Activated CD8-positive, alpha-beta memory T cell treated with anti-CD3 and anti-CD28 coated beads for 4 hours (primary cell): ENCODE measurements around the gene DUSP7.

ENCODE experiments used
- DNase-seq, 2 donors: peaks; one replicate each; pipeline ENCODE4 v3.0.0-alpha.2; 2020; ENCODE audit warnings: low read depth in 2 of 2

DUSP7 gene

GRCh38 chr3:52010431-52010830, 45.9 kb downstream of the DUSP7 start:
- no peak for DNase-seq

GRCh38 chr3:52007291-52007690, 49.1 kb downstream of the DUSP7 start:
- DNase-seq = no peak

GRCh38 chr3:52006820-52007133, 49.6 kb downstream of the DUSP7 start:
- no peak for DNase-seq

- DNase-seq = no peak
Measured at GRCh38 chr3:52006017-52006819, 50.2 kb downstream of the DUSP7 start.

- DNase-seq = no peak
Measured at GRCh38 chr3:52005571-52005986, 50.8 kb downstream of the DUSP7 start.

GRCh38 chr3:52004906-52005395, 51.4 kb downstream of the DUSP7 start:
- no peak for DNase-seq

- DNase-seq = no peak
Measured at GRCh38 chr3:52004163-52004787, 52.1 kb downstream of the DUSP7 start.

- DNase-seq = no peak
Measured at GRCh38 chr3:52002748-52003147, 53.6 kb downstream of the DUSP7 start.

- peak; percentile 64 to 74 for DNase-seq
Measured at GRCh38 chr3:52001443-52001974, 54.9 kb downstream of the DUSP7 start.

- DNase-seq = no peak
Measured at GRCh38 chr3:51999846-52000245, 56.5 kb downstream of the DUSP7 start.
